CD8-positive, alpha-beta memory T cell (primary cell): ENCODE results near the gene LIF. TPM values are rescaled to one million over a fixed set of nuclear protein-coding genes. Genes with fewer than 3 reads are reported as not detected.
"Not testable (repeated sequence)": the region's sequence is repeated elsewhere in the genome, so short reads cannot be mapped to it uniquely, and the experiment has no call there.

Experiments used
- CTCF ChIA-PET: fragments of 350-600 bp; sonication (Branson Sonifier 250); formaldehyde crosslinking; loops from one replicate; lab custom pipeline; 2021; ENCODE audit warnings: antibody characterized with exemption; lab: Charles Lee
- POLR2A ChIA-PET: fragments of 350-600 bp; sonication (Branson Sonifier 250); formaldehyde crosslinking; loops from one replicate; lab custom pipeline; 2021; ENCODE audit warnings: antibody characterized with exemption; lab: Charles Lee
- DNase-seq, 5 donors: peaks; one replicate each; pipeline versions ENCODE4 v3.0.0 to v3.0.0-alpha.2; 2020 to 2022; ENCODE audit warnings: mixed read lengths in 1 of 5
- H3K27ac ChIP-seq: one replicate; pipeline ENCODE4 v1.7.0; 2013; ENCODE audit warnings: low read depth, mild to moderate bottlenecking, low read length, moderate library complexity
- H3K27me3 ChIP-seq: 2 replicates; pipeline ENCODE4 v1.7.0; 2013; ENCODE audit warnings: low read length, mild to moderate bottlenecking; ENCODE audit not compliant: insufficient read depth, poor library complexity, severe bottlenecking
- H3K36me3 ChIP-seq: 2 replicates; pipeline ENCODE4 v1.7.0; 2013; ENCODE audit warnings: mild to moderate bottlenecking, low read length, moderate library complexity; ENCODE audit not compliant: insufficient read depth
- H3K4me1 ChIP-seq: 2 replicates; pipeline ENCODE4 v1.7.0; 2013; ENCODE audit warnings: mild to moderate bottlenecking, low read length, moderate library complexity; ENCODE audit not compliant: insufficient read depth
- H3K4me3 ChIP-seq: 2 replicates; pipeline ENCODE4 v1.7.0; 2013; ENCODE audit warnings: mild to moderate bottlenecking, low read length
- H3K9me3 ChIP-seq: 2 replicates; pipeline ENCODE4 v1.7.0; 2013; ENCODE audit warnings: mild to moderate bottlenecking, low read length
- H3K27ac Mint-ChIP-seq, 8 donors: one replicate each; pipeline ENCODE4 v1.8.0; 2020 to 2021; ENCODE audit warnings: mixed read lengths in 8 of 8, mild to moderate bottlenecking in 6 of 8, inconsistent platforms in 3 of 8, moderate library complexity in 3 of 8
- H3K27me3 Mint-ChIP-seq, 2 donors: one replicate each; pipeline ENCODE4 v1.8.0; 2020 to 2021; ENCODE audit warnings: mixed read lengths in 2 of 2, mild to moderate bottlenecking in 1 of 2, moderate library complexity in 1 of 2
- H3K36me3 Mint-ChIP-seq, 3 donors: one replicate each; pipeline ENCODE4 v1.8.0; 2020 to 2021; ENCODE audit warnings: mixed read lengths in 3 of 3, inconsistent platforms in 1 of 3, mild to moderate bottlenecking in 1 of 3
- H3K4me1 Mint-ChIP-seq, 3 donors: one replicate each; pipeline ENCODE4 v1.8.0; 2020 to 2021; ENCODE audit warnings: mixed read lengths in 3 of 3, inconsistent platforms in 1 of 3, mild to moderate bottlenecking in 1 of 3
- H3K4me3 Mint-ChIP-seq, 7 donors: one replicate each; pipeline ENCODE4 v1.8.0; 2020 to 2021; ENCODE audit warnings: mixed read lengths in 7 of 7, mild to moderate bottlenecking in 6 of 7, moderate library complexity in 4 of 7, inconsistent platforms in 2 of 7
- H3K9me3 Mint-ChIP-seq, 5 donors: one replicate each; pipeline ENCODE4 v1.8.0; 2020 to 2022; ENCODE audit warnings: mixed read lengths in 5 of 5, mild to moderate bottlenecking in 3 of 5, moderate library complexity in 2 of 5, inconsistent platforms in 1 of 5
- polyA plus RNA-seq: library from polyadenylated mRNA; unstranded; fragments of 300-500 nt; fragmentation: Illumina TruSeq; gene quantifications from one replicate; pipeline ENCODE4 v1.2.3, GENCODE V29; 2021
- total RNA-seq, 2 experiments: library from RNA; stranded (reverse); gene quantifications; one replicate each; pipeline ENCODE4 v1.2.3, GENCODE V29; 2021

The LIF gene
- total and polyA plus RNA-seq, 3 experiments from 2014 or later = 87.5 to 88.6 TPM; not detected in 1

DNA sequence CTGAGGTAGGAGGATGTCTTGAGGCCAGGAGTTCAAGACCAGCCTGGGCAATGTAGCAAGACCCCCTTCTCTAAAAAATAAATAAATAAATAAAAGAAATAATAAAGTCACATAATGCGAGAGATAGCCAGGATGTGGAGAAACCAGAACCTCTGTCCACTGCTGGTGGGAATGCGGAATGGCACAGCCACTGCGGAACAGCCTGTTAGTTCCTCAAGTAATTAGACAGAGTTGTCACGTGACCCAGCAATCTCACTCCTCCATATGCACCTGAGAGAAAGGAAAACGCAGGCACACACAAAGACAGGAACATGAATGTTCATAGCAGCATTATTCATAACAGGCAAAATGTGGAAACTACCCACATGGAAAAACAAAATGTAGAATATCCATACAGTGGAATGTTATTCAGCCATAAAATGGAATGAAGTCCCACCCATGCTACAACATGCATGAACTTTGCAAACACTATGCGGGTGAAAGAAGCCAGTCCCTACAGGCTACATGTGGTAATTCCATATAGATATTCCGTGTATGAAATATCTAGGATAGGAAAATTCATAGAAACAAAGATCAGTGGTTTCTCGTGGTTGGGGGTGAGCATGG is 27.4 kb downstream of the LIF start:
- H3K36me3 Mint-ChIP-seq = no peaks in the 10 kb centered on the region
- Histone ChIP-seq H3K27me3 (no peaks in the 10 kb centered on the region), H3K4me1 (peaks cover 35% of the 10 kb centered on the region), H3K36me3 (no peaks in the 10 kb centered on the region), H3K9me3 (no peaks in the 10 kb centered on the region), H3K27ac (no peak overlapping the region), H3K4me3 (no peak overlapping the region)
- H3K9me3 Mint-ChIP-seq = no peaks in the 10 kb centered on the region
- peaks cover 45 to 57% (median 50%) of the 10 kb centered on the region in 3 donors for H3K4me1 Mint-ChIP-seq
- H3K27me3 Mint-ChIP-seq = no peaks in the 10 kb centered on the region
- H3K4me3 Mint-ChIP-seq = peak overlapping the region in 3 of 7 donors; percentile 10 to 43 (median 32)
- ChIA-PET CTCF (no interaction called here), POLR2A (no interaction called here)
- peak overlapping the region in 2 of 8 donors; percentile 51 to 85 for H3K27ac Mint-ChIP-seq
- no peak for DNase-seq

GRCh38 chr22:30217698-30218560 is 28.6 kb downstream of the LIF start:
- Histone ChIP-seq H3K36me3 (no peaks in the 10 kb centered on the region), H3K4me1 (peaks cover 35% of the 10 kb centered on the region), H3K27ac (no peak overlapping the region), H3K4me3 (no peak overlapping the region), H3K9me3 (no peaks in the 10 kb centered on the region), H3K27me3 (no peaks in the 10 kb centered on the region)
- Mint-ChIP-seq H3K36me3 (no peaks in the 10 kb centered on the region), H3K27ac (no peak overlapping the region), H3K9me3 (no peaks in the 10 kb centered on the region), H3K4me3 (no peak overlapping the region), H3K27me3 (no peaks in the 10 kb centered on the region), H3K4me1 (peaks cover 39 to 48% (median 40%) of the 10 kb centered on the region in 3 donors)
- no peak for DNase-seq
- ChIA-PET POLR2A (no interaction called here), CTCF (interaction anchor here (0.6 kb wide), 1 partner anchor 353 kb away, joined by 3 read pairs; no protein-coding TSS in a partner anchor)

- no peaks in the 10 kb centered on the region for H3K36me3 Mint-ChIP-seq
- Histone ChIP-seq H3K4me1 (peaks cover 27% of the 10 kb centered on the region), H3K4me3 (no peak overlapping the region), H3K36me3 (no peaks in the 10 kb centered on the region), H3K9me3 (no peaks in the 10 kb centered on the region), H3K27me3 (no peaks in the 10 kb centered on the region), H3K27ac (no peak overlapping the region)
- H3K27ac Mint-ChIP-seq = peak overlapping the region in 1 of 8 donors; percentile 75
- POLR2A ChIA-PET = no interaction called here
- no peak overlapping the region for H3K4me3 Mint-ChIP-seq
- H3K27me3 Mint-ChIP-seq = no peaks in the 10 kb centered on the region
- CTCF ChIA-PET = no interaction called here
- DNase-seq = no peak
- H3K9me3 Mint-ChIP-seq = no peaks in the 10 kb centered on the region
- H3K4me1 Mint-ChIP-seq = peaks cover 28 to 41% (median 32%) of the 10 kb centered on the region in 3 donors
Observed at GRCh38 chr22:30216710-30217109, 29.8 kb downstream of the LIF start.

DNA sequence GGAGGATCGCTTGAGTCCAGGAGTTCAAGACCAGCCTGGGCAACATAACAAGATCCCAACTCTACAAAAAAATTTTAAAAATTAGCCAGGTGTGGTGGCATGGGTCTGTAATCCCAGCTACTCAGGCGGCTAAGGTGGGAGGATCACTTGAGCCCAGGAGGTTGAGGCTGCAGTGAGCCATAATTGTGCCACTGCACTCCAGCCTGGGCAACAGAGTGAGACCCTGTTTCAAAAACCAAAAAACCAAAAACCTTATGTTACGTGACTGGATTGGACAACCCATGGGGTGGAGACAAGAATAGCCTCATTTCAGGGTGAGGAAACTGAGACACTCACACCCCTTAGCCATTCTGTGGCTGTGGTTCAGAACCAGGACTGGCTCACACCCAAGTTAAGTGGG is 30.3 kb downstream of the LIF start:
- H3K27me3 ChIP-seq, H3K9me3 ChIP-seq, CTCF ChIA-PET, H3K27ac ChIP-seq, H3K4me3 Mint-ChIP-seq, H3K4me3 ChIP-seq, POLR2A ChIA-PET, H3K36me3 ChIP-seq, H3K9me3 Mint-ChIP-seq, H3K27me3 Mint-ChIP-seq, H3K36me3 Mint-ChIP-seq, DNase-seq: not testable (repeated sequence)
- peak overlapping the region in 1 of 8 donors; percentile 75 for H3K27ac Mint-ChIP-seq
- peaks cover 23 to 36% (median 28%) of the 10 kb centered on the region in 3 donors for H3K4me1 Mint-ChIP-seq
- H3K4me1 ChIP-seq = peaks cover 23% of the 10 kb centered on the region

- ChIA-PET CTCF (interaction anchor here (1.1 kb wide), 1 partner anchor 10 kb away, joined by 3 read pairs; no protein-coding TSS in a partner anchor), POLR2A (no interaction called here)
- H3K27ac Mint-ChIP-seq = peak overlapping the region in 2 of 8 donors; percentile 3 to 51
- no peaks in the 10 kb centered on the region for H3K36me3 Mint-ChIP-seq
- H3K4me1 ChIP-seq = peaks cover 8% of the 10 kb centered on the region
- H3K9me3 ChIP-seq = no peaks in the 10 kb centered on the region
- peak overlapping the region in 1 of 7 donors; percentile 1 for H3K4me3 Mint-ChIP-seq
- no peak overlapping the region for H3K27ac ChIP-seq
- H3K27me3 Mint-ChIP-seq = no peaks in the 10 kb centered on the region
- no peaks in the 10 kb centered on the region for H3K27me3 ChIP-seq
- no peak for DNase-seq
- H3K4me3 ChIP-seq = no peak overlapping the region
- H3K9me3 Mint-ChIP-seq = no peaks in the 10 kb centered on the region
- H3K4me1 Mint-ChIP-seq = peaks cover 9 to 22% (median 14%) of the 10 kb centered on the region in 3 donors
- H3K36me3 ChIP-seq = no peaks in the 10 kb centered on the region
Observed at GRCh38 chr22:30214703-30215407, 31.7 kb downstream of the LIF start.

DNA sequence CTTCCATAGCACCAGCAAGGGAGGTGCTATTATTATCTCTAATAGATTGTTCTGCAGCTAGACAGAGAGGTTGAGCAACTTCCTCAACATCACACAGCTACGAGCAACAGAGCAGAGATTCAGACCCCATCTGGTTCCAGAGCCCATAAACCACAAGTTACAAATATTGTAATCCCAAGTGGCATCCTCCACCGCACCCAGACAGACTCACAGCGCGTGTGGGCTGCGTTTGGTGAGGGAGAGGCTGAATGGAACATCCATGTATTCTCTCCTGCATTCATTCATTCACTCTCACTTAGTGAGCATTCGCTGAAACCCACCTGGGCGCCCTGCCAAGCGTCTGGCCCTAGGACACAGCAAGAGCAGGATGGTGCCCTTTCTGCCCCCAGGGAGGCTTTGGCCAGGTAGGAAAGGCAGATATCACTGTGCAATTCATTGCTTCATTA is 33.5 kb downstream of the LIF start:
- no peaks in the 10 kb centered on the region for H3K36me3 ChIP-seq
- POLR2A ChIA-PET = no interaction called here
- DNase-seq = no peak
- Mint-ChIP-seq H3K4me1 (peaks cover 0 to 13% (median 10%) of the 10 kb centered on the region in 3 donors), H3K27me3 (no peaks in the 10 kb centered on the region), H3K36me3 (no peaks in the 10 kb centered on the region), H3K9me3 (no peaks in the 10 kb centered on the region), H3K27ac (peak overlapping the region in 4 of 8 donors; percentile 6 to 53 (median 40)), H3K4me3 (no peak overlapping the region)
- no peaks in the 10 kb centered on the region for H3K27me3 ChIP-seq
- H3K4me3 ChIP-seq = no peak overlapping the region
- CTCF ChIA-PET = no interaction called here
- H3K9me3 ChIP-seq = no peaks in the 10 kb centered on the region
- no peaks in the 10 kb centered on the region for H3K4me1 ChIP-seq
- no peak overlapping the region for H3K27ac ChIP-seq

DNA sequence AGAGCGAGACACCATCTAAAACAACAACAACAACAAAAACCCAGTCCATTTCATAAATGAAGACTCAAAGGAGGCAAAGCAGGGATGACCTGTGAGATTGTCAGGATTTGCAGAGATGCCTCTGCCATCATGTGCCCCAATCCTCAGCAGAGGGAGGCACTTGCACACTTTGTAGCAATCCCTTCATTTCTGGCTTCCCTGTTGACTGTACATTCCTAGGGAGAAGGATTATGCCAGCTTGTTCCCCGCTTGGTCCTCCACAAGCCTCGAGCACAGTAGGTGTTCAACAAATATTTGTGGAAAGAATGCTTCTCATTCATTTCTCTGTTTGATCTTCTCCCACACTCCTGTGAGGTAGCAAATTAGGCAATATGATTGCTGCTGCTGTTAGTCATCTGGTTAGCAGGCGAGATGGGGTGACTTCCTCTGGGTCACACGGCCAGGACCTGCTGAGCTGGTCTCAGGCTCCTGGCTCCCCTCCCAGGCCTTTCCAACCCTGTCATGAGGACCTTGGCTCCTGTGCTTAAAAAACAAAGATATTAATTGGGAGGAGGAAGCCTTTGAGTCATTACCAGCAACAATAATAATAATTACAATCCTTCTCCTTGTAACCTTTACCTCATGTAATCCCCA is 34.1 kb downstream of the LIF start:
- POLR2A ChIA-PET = no interaction called here
- Mint-ChIP-seq H3K27ac (peak overlapping the region in 4 of 8 donors; percentile 6 to 53 (median 40)), H3K36me3 (no peaks in the 10 kb centered on the region), H3K4me1 (peaks cover 0 to 13% (median 10%) of the 10 kb centered on the region in 3 donors), H3K4me3 (no peak overlapping the region), H3K9me3 (no peaks in the 10 kb centered on the region), H3K27me3 (peaks cover 0 to 1% of the 10 kb centered on the region in 2 donors)
- CTCF ChIA-PET = no interaction called here
- H3K27ac ChIP-seq = no peak overlapping the region
- no peaks in the 10 kb centered on the region for H3K9me3 ChIP-seq
- no peaks in the 10 kb centered on the region for H3K36me3 ChIP-seq
- no peaks in the 10 kb centered on the region for H3K27me3 ChIP-seq
- H3K4me3 ChIP-seq = no peak overlapping the region
- H3K4me1 ChIP-seq = no peaks in the 10 kb centered on the region
- no peak for DNase-seq
